Kidney (tissue), 14 donors: ENCODE results near the gene RASA2. TPM values are rescaled to one million over a fixed set of nuclear protein-coding genes. Genes with fewer than 3 reads are reported as not detected.

ENCODE experiments used
- DNase-seq, 5 donors: peaks; one replicate each; pipeline ENCODE4 v3.0.0-alpha.2; 2013 to 2020
- FAIRE-seq: peaks from 2 replicates; lab custom pipeline; 2012; peaks lifted over from hg19 to GRCh38; lab: Jason Lieb, UNC
- H3K27ac ChIP-seq, 2 donors: one replicate each; pipeline ENCODE4 v1.7.0; 2013; ENCODE audit warnings: low read depth in 2 of 2, low read length in 2 of 2, inconsistent platforms in 1 of 2
- H3K27me3 ChIP-seq: one replicate; pipeline ENCODE4 v1.7.1; 2013; ENCODE audit warnings: low read length, inconsistent platforms; ENCODE audit not compliant: control insufficient read depth, insufficient read depth
- H3K36me3 ChIP-seq, 3 donors: one replicate each; pipeline versions ENCODE4 v1.7.0 to v1.7.1; 2013; ENCODE audit warnings: low read length in 3 of 3, control low read depth in 1 of 3, inconsistent platforms in 1 of 3; ENCODE audit not compliant: insufficient read depth in 3 of 3, control insufficient read depth in 2 of 3
- H3K4me1 ChIP-seq, 3 donors: one replicate each; pipeline versions ENCODE4 v1.7.0 to v1.7.1; 2013; ENCODE audit warnings: low read length in 3 of 3, inconsistent platforms in 1 of 3, low read depth in 1 of 3; ENCODE audit not compliant: control insufficient read depth in 2 of 3, insufficient read depth in 2 of 3
- H3K4me3 ChIP-seq, 3 donors: one replicate each; pipeline versions ENCODE4 v1.7.0 to v1.8.1; 2013; ENCODE audit warnings: low read length in 3 of 3, control low read depth in 1 of 3, inconsistent platforms in 1 of 3
- H3K9ac ChIP-seq, 3 donors: one replicate each; pipeline versions ENCODE4 v1.7.0 to v1.7.1; 2013; ENCODE audit warnings: low read length in 3 of 3, control low read depth in 1 of 3, inconsistent platforms in 1 of 3
- H3K9me3 ChIP-seq, 3 donors: one replicate each; pipeline versions ENCODE4 v1.7.0 to v1.7.1; 2013; ENCODE audit warnings: low read length in 3 of 3, control low read depth in 1 of 3, inconsistent platforms in 1 of 3; ENCODE audit not compliant: control insufficient read depth in 2 of 3, insufficient read depth in 1 of 3
- CTCF ChIP-seq: IDR thresholded peaks from 3 replicates; pipeline ENCODE4 v1.5.1; 2012; ENCODE audit warnings: mild to moderate bottlenecking, moderate library complexity, borderline replicate concordance; ENCODE audit not compliant: insufficient read depth; ENCODE audit errors: extremely low read depth
- intact Hi-C: fragments of 100-400 bp; cut with DNase I; formaldehyde crosslinking; loops from one replicate; pipeline ENCODE4 v1.11.1; 2022
- polyA plus RNA-seq: library from polyadenylated mRNA; stranded (reverse); fragments of 350-450 nt; fragmentation: Illumina TruSeq; extraction: RNeasy Lipid Tissue Mini Kit (QIAGEN cat#74804); gene quantifications from one replicate; pipeline ENCODE4 v1.2.3, GENCODE V29; 2014; ENCODE audit warnings: low read depth, low replicate concordance; ENCODE audit not compliant: insufficient read depth
- total RNA-seq: library from RNA; stranded (reverse); fragmentation: NEBNext Ultra II Directional; extraction: Animal tissue kit (Norgen Biotek cat#: 25700); gene quantifications from one replicate; pipeline ENCODE4 v1.2.1, GENCODE V29; 2021
- donor health status: control.
- donor health status: control.
- donor health status: control.
- donor health status: control.
- donor health status: control.
- donor health status: DM: yes; HTN: yes; CAD: no.
- donor health status: Normal renal cell carcinoma (clear cell type).

Gene RASA2
- total and polyA plus RNA-seq, 2 donors from 2014 or later: 2.2 to 29.8 TPM

- Histone ChIP-seq H3K9me3 (peaks cover 0 to 3% (median 1%) of the 10 kb centered on the region in 3 donors), H3K4me1 (no peaks in the 10 kb centered on the region), H3K36me3 (peaks cover 0 to 8% (median 0%) of the 10 kb centered on the region in 3 donors), H3K9ac (no peak overlapping the region), H3K27ac (no peak overlapping the region), H3K4me3 (no peak overlapping the region), H3K27me3 (no peaks in the 10 kb centered on the region)
- no peak for TF ChIP-seq CTCF
- DNase-seq (no peak), FAIRE-seq (no peak)
- intact Hi-C loops: no loop called here
These were observed 57.9 kb downstream of the RASA2 start for GRCh38 chr3:141544697-141545096.

GRCh38 chr3:141546081-141546480 lies 59.3 kb downstream of the RASA2 start:
- Histone ChIP-seq H3K9me3 (peaks cover 0 to 3% (median 1%) of the 10 kb centered on the region in 3 donors), H3K27me3 (no peaks in the 10 kb centered on the region), H3K36me3 (peaks cover 0 to 10% (median 0%) of the 10 kb centered on the region in 3 donors), H3K9ac (no peak overlapping the region), H3K27ac (no peak overlapping the region), H3K4me3 (no peak overlapping the region), H3K4me1 (no peaks in the 10 kb centered on the region)
- DNase-seq (no peak), FAIRE-seq (no peak)
- intact Hi-C loops: no loop called here
- TF ChIP-seq CTCF: no peak

- FAIRE-seq: no peak
- H3K4me1 ChIP-seq: no peaks in the 10 kb centered on the region
- peaks cover 0 to 3% (median 1%) of the 10 kb centered on the region in 3 donors for H3K9me3 ChIP-seq
- intact Hi-C loops: no loop called here
- no peak for DNase-seq
- no peaks in the 10 kb centered on the region for H3K27me3 ChIP-seq
- no peak overlapping the region for H3K4me3 ChIP-seq
- peaks cover 0 to 10% (median 0%) of the 10 kb centered on the region in 3 donors for H3K36me3 ChIP-seq
- H3K9ac ChIP-seq: no peak overlapping the region
- no peak for TF ChIP-seq CTCF
- H3K27ac ChIP-seq: no peak overlapping the region
These were observed 59.8 kb downstream of the RASA2 start for GRCh38 chr3:141546586-141546985.

- DNase-seq (no peak), FAIRE-seq (no peak)
- Histone ChIP-seq H3K4me3 (no peak overlapping the region), H3K27me3 (no peaks in the 10 kb centered on the region), H3K36me3 (peaks cover 0 to 10% (median 0%) of the 10 kb centered on the region in 3 donors), H3K9me3 (peaks cover 0 to 3% (median 1%) of the 10 kb centered on the region in 3 donors), H3K27ac (no peak overlapping the region), H3K9ac (no peak overlapping the region), H3K4me1 (no peaks in the 10 kb centered on the region)
- no peak for TF ChIP-seq CTCF
- intact Hi-C loops: no loop called here
These were observed 61.0 kb downstream of the RASA2 start for GRCh38 chr3:141547791-141548190.
